Measurements from ENCODE around the gene RBBP9.
"Not testable (repeated sequence)": the region's sequence is repeated elsewhere in the genome, so short reads cannot be mapped to it uniquely, and the experiment has no call there.

RBBP9 gene

GRCh38 chr20:18496740-18497592 lies at the start of gene RBBP9:
Gene RBBP9, minus strand, starts transcription at chr20:18497225. Its CDS starts 58 bp downstream, at chr20:18497167.
- DNase-seq (ENCODE audit: low read depth in 2 of 2) = peak; percentile 27 to 58

DNA sequence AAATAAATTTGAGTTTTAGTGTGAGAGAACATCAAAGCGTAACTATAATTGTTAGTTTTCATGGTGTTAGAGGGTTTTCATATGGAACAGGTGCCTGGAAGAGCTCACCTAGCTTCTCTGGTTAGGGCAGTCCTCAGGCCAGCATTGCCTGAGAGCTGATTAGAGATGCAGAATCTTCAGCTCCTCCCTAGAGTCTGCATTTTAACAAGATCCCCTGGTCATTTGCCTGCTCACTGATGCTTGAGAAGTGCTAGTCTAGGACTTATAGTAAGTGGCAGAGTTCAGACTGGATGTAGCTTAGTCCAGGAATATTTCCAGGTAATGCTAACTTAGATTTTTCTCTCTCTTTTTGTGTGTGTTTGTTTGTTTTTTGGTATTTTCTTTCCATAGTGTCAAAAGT lies 48.5 kb upstream of the RBBP9 start:
- DNase-seq (ENCODE audit: low read depth in 2 of 2) = no peak

GRCh38 chr20:18543932-18544331 lies 46.9 kb upstream of the RBBP9 start:
- no peak for DNase-seq (ENCODE audit: low read depth in 2 of 2)

DNA sequence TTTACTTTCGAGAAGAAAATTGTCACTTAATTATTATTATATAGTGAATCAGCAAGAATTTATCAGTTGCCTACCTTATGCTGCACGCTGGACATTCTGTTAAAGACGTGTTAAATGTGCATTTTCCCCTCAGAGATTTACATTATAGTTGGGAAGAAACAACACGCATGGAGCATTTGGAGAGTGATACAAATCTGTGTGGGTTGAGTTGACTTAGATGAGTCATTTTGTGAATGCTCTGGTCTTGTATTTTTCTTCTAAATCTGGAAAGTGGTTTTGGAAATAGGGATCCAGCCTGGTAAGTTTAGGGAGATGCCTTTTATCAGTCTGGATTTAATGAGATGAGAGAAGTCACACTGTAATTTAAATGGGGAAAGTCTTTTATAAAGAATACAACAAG lies 46.2 kb upstream of the RBBP9 start:
- DNase-seq (ENCODE audit: low read depth in 2 of 2) = no peak

- DNase-seq (ENCODE audit: low read depth in 2 of 2) = no peak
These were observed 44.7 kb upstream of the RBBP9 start for GRCh38 chr20:18541741-18542140.

DNA sequence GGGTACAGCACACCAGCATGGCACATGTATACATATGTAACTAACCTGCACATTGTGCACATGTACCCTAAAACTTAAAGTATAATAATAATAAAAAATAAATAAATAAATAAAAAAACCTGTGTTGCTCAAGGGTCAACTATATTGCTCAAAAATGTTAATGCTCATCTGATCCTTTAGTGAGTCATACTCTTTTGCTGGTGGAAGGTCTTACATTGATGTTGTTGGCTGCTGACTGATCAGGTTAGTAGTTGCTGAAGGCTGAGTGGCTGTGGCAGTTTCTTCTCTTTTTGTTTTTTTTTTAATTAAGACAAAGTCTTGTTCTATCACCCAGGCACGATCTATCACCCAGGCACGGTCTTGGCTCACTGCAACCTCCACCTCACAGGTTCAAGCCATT lies 40.6 kb upstream of the RBBP9 start:
- no peak for DNase-seq (ENCODE audit: low read depth in 2 of 2)

- no peak for DNase-seq (ENCODE audit: low read depth in 2 of 2)
These were observed 37.1 kb upstream of the RBBP9 start for GRCh38 chr20:18533978-18534644.

DNA sequence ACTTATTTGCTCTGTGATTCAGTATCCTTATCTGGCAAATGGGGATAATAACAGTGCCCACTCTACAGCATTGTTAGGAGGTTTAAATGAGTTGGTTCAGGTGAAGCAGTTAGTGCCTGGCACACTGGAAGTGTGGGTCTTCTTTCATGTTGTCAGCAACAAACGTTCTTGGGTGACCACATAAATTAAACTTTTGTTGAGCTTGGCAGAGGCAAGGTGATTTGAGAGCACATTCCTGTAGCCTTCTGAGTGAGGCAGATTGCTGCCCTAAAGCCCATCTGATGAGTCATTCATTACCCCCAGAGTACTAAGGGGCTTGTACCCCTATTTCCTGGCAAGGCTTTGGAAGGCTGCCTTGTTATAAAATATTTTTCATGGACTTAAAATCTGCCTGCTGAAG lies 36.5 kb upstream of the RBBP9 start:
- no peak for DNase-seq (ENCODE audit: low read depth in 2 of 2)

DNA sequence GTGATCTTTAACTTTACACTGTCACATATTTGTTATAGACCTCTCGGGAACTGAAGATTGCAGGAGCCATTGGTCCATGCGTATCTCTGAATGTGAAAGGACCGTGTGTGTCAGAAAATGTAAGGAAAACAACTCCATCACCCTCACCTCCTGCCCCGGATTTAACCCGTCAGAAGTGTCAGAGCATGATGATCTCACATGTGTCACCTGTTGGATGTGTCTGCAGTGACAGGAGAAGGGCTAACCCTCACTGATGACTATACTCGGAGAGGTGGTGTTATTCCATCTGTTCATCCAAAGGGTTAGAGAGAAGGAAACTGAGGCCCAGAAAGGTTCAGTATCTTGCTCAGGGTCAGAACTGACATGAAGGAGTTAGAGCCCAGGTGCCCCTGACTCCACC lies 35.6 kb upstream of the RBBP9 start:
- DNase-seq (ENCODE audit: low read depth in 2 of 2) = no peak

GRCh38 chr20:18529041-18529440 lies 32.0 kb upstream of the RBBP9 start:
- no peak for DNase-seq (ENCODE audit: low read depth in 2 of 2)

DNA sequence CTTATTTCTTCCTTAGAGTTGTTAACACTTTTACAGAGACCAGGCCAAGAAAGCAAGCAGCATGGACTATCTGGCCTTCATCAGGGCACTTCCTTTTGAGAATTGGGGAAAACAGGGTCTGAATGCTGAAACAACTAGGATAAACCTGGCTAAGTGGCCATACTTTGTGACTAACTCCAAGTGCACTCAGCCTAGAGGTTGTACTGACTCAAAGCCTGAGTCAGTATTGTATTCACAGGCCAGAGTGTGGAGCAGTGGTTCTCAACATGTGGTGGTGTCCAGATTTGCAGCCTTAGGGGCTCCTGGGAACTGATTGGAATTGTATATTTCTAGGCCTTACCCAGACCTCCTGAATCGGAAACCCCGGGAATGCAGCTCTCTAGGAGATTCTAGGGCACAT lies 30.8 kb upstream of the RBBP9 start:
- DNase-seq (ENCODE audit: low read depth in 2 of 2) = no peak

GRCh38 chr20:18527339-18527738 lies 30.3 kb upstream of the RBBP9 start:
- DNase-seq (ENCODE audit: low read depth in 2 of 2) = no peak

GRCh38 chr20:18526761-18527160 lies 29.7 kb upstream of the RBBP9 start:
- DNase-seq (ENCODE audit: low read depth in 2 of 2) = not testable (repeated sequence)

DNA sequence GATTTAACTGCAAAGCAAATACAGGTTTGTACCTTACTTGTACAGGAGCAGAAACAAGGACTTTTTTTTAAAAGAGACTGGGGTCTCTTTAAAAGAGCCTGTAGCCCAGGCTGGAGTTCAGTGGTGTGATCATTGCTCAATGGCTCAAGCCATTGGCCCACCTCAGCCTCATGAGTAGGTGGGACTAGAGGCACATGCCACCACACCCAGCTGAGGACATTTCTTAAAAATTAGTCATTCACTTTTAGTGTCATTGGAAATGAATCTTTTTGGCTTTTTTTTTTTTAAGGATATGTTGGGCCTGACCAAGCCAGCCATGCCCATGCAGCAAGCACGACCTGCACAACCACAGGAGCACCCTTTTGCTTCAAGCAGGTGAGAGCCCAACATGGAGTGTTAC lies 27.6 kb upstream of the RBBP9 start:
- no peak for DNase-seq (ENCODE audit: low read depth in 2 of 2)

DNA sequence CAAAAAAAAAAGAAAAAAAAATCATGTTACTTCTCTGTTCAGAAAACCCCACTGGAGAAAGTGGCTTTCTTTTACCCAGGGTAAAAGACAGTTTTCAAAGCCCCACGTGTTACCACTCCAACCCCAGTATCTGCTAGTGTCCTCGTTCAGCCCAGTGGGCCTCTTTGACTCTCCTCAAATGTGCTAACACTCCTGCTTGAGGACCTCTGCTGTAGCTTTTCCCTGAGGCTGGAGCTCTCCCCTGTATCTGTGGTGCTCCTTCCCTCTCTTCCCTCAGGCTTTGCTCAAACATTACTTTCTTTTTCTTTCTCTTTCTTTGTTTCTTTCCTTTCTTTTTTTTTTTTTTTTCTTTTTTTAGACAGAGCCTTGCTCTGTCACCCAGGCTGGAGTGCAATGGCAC lies 26.0 kb upstream of the RBBP9 start:
- DNase-seq (ENCODE audit: low read depth in 2 of 2) = no peak

- not testable (repeated sequence) for DNase-seq (ENCODE audit: low read depth in 2 of 2)
These were observed 25.0 kb upstream of the RBBP9 start for GRCh38 chr20:18522066-18522465.

DNA sequence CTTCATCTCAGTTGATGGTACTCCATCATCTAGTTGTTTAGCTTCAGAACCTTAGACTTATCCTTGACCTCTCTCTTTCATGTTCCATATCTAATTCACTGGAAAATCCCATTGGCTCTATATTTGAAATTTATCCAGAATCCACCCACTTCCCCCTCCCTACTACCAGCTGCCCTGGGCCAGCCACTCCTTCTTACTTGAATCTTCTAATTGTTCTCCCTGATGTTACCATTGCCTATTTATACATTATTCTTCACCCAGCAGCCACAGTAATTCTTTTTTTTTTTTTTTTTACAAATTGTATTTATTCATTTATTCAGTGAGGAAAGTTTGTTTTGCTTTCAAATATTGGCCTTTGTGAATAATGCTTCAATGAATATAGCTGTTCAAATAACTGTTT lies 18.9 kb upstream of the RBBP9 start:
- DNase-seq (ENCODE audit: low read depth in 2 of 2) = no peak

GRCh38 chr20:18514127-18514526 lies 17.1 kb upstream of the RBBP9 start:
- DNase-seq (ENCODE audit: low read depth in 2 of 2) = no peak

DNA sequence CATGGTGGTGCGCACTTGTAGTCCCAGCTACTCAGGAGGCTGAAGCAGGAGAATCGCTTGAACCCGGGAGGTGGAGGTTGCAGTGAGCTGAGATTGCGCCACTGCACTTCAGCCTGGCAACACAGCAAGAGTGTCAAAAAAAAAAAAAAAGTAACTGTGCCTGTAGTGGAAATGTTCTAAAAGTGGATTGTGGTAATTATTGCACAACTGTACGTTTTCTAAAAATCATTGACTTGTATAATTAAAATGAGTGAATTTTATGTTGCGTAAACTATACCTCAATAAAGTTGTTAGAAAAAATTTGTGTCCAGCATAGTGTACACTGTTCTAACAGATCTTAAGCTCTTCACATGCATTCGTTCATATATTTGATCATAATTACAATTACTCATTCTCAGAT lies 16.2 kb upstream of the RBBP9 start:
- no peak for DNase-seq (ENCODE audit: low read depth in 2 of 2)

DNA sequence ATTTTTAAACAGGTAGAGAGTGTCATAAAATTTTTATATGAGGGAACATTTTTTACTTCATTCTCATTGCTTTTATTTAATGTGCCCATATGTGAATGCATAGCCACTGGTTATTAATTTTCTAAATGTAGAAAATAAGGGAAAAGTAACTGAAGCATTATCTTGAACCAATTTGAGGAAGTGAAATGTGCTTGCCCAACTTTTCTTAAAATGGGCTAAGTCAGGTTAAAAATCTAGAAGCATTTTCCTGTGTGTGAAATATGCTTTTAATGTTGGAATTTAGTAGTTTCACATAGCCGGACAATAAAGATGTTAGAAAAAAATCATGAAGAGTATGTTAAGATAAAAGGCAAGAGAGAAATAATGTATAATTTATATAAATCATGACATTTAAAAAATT lies 14.5 kb upstream of the RBBP9 start:
- no peak for DNase-seq (ENCODE audit: low read depth in 2 of 2)

DNA sequence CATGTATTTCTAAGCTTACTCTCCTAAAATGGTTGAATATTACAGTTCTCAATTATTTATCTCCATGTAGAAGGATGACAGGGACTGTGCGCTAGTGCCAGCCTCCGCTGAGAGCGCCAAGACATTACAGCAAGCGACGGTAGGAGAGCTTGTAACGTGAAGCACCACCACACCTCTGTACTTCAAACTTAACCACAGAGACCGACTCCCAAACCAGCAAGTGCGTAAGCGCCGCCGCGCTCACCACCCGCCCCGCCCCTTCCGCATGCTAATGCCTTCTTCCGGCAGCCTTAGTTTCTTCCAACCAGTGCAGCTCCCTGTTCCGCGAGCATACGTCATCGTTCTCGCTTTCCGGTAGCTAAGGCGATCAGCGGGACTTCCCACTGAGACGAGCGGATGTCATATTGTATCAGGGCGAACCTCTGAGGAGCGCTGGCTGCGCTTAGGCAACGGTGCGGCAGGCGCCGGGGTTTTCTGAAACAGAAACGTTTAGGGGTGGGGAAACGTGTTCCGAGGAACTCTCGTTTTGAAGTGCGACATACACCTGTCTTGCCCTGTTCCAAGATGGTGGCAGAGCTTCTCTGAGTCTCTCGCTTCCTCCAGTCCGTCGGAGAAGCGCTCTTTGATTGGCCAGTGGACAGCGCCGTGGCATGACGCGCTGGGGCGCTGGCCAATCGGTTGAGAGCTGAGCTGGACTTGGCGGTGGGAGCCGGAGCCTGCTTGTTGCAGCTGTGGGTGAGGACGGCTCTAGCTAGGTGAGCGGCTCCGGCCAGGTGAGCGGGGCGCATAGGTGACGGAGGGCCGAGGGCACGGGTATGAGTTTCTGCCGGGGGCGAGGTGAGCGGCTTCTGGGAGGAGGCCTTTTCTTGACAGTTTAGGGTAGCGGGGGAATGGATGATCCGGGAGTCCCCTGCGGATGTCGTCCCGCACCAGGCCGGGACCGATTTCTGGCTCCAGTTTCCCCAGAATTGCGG lies 10.5 kb upstream of the RBBP9 start, which contains the start of gene SEC23B:
SEC23B (plus strand) TSS at position 723 of the 974 bp plus-strand sequence. CDS start 2,896 bp downstream, outside the sequence.
- peak; percentile 93 to 94 for DNase-seq (ENCODE audit: low read depth in 2 of 2)

DNA sequence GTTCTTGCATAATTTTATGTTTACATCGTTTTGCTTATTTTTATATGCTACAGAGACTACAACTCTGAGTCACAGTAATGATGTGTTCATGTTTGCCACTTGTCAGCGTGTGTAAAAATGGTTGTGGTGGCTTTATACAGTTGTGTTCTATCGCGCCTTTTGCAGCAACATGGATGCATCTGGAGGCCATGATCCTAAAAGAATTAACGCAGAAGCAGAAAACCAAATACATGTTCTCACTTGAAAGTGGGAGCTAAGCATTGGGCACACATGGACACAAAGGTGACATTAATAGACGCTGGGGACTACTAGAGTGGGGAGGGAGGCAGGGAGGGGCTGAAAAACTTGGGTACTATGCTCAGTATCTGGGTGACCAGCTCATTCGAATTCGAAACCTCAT lies 9.7 kb upstream of the RBBP9 start:
- DNase-seq (ENCODE audit: low read depth in 2 of 2) = no peak

Data from stimulated activated CD4-positive, alpha-beta T cell treated with anti-CD3 and anti-CD28 coated beads, Interleukin-1b, Interleukin-23, amount 100 ng/mL, for 1 hour (primary cell).